GM23338 (cell line): Measurements from ENCODE around the gene CCNB1IP1. TPM values are rescaled to one million over a fixed set of nuclear protein-coding genes. Genes with fewer than 3 reads are reported as not detected.

ENCODE experiments used
- ATAC-seq: fragments of 200-7000 bp; cut with Tn5 transposase; 3 replicates; pipeline ENCODE4 v1.9.1; 2020
- DNase-seq: peaks from one replicate; pipeline ENCODE4 v3.0.0-alpha.2; 2015; ENCODE audit warnings: low spot score
- H2AFZ ChIP-seq: fragments of 200-600 bp; sonication (generic); 2 replicates; pipeline ENCODE4 v1.8.0; 2016; ENCODE audit warnings: antibody characterized with exemption, mild to moderate bottlenecking, moderate library complexity
- H3F3A ChIP-seq: fragments of 200-600 bp; sonication (generic); replicated peaks from 2 replicates; pipeline ENCODE4 v1.8.0; 2017; ENCODE audit warnings: antibody characterized with exemption, mixed run types, low read depth
- H3K27ac ChIP-seq: fragments of 200-600 bp; sonication (generic); 2 replicates; pipeline ENCODE4 v1.6.1; 2016; ENCODE audit warnings: low read depth
- H3K27me3 ChIP-seq: fragments of 200-600 bp; sonication (generic); 2 replicates; pipeline ENCODE4 v1.8.0; 2016; ENCODE audit warnings: mild to moderate bottlenecking, mixed run types, moderate library complexity; ENCODE audit not compliant: insufficient read depth
- H3K36me3 ChIP-seq: fragments of 200-600 bp; sonication (generic); 2 replicates; pipeline ENCODE4 v1.8.0; 2016; ENCODE audit warnings: mild to moderate bottlenecking; ENCODE audit not compliant: insufficient read depth
- H3K4me1 ChIP-seq: fragments of 200-600 bp; sonication (generic); 2 replicates; pipeline ENCODE4 v1.8.0; 2016; ENCODE audit warnings: mild to moderate bottlenecking, moderate library complexity; ENCODE audit not compliant: insufficient read depth
- H3K4me2 ChIP-seq: fragments of 200-600 bp; sonication (generic); 2 replicates; pipeline ENCODE4 v1.7.1; 2017; ENCODE audit warnings: mixed run types
- H3K4me3 ChIP-seq: fragments of 200-600 bp; sonication (generic); 2 replicates; pipeline ENCODE4 v1.6.1; 2016; ENCODE audit warnings: mixed run types
- H3K79me2 ChIP-seq: fragments of 200-600 bp; sonication (generic); replicated peaks from 2 replicates; pipeline ENCODE4 v1.8.0; 2017; ENCODE audit warnings: mild to moderate bottlenecking; ENCODE audit not compliant: insufficient read depth
- H3K9me2 ChIP-seq: fragments of 200-600 bp; sonication (generic); 2 replicates; pipeline ENCODE4 v1.8.0; 2017; ENCODE audit not compliant: insufficient read depth
- H4K20me1 ChIP-seq: fragments of 200-600 bp; sonication (generic); replicated peaks from 2 replicates; pipeline ENCODE4 v1.8.0; 2017; ENCODE audit warnings: mild to moderate bottlenecking; ENCODE audit not compliant: insufficient read depth
- H3K27ac Mint-ChIP-seq: 2 replicates; pipeline ENCODE4 v1.8.0; 2020; ENCODE audit warnings: inconsistent platforms, mild to moderate bottlenecking, moderate library complexity, mixed read lengths
- H3K27me3 Mint-ChIP-seq: 3 replicates; pipeline ENCODE4 v1.8.0; 2022; ENCODE audit warnings: low read depth, mild to moderate bottlenecking, moderate library complexity, mixed read lengths, inconsistent platforms; ENCODE audit not compliant: insufficient read depth, poor library complexity
- H3K36me3 Mint-ChIP-seq: 3 replicates; pipeline ENCODE4 v1.8.0; 2021; ENCODE audit warnings: low read depth, mild to moderate bottlenecking, inconsistent platforms, moderate library complexity, mixed read lengths
- H3K4me1 Mint-ChIP-seq: 3 replicates; pipeline ENCODE4 v1.8.0; 2020; ENCODE audit warnings: mild to moderate bottlenecking, inconsistent platforms, mixed read lengths
- H3K4me3 Mint-ChIP-seq: 3 replicates; pipeline ENCODE4 v1.8.0; 2021; ENCODE audit warnings: moderate library complexity, mild to moderate bottlenecking, inconsistent platforms, mixed read lengths
- H3K9me3 Mint-ChIP-seq: 3 replicates; pipeline ENCODE4 v1.8.0; 2020; ENCODE audit warnings: moderate library complexity, mild to moderate bottlenecking, inconsistent platforms, mixed read lengths
- CREB1 ChIP-seq: fragments of 250-450 bp; sonication (Bioruptor Pico); IDR thresholded peaks from 2 replicates; pipeline ENCODE4 v1.5.0; 2020; ENCODE audit warnings: low read depth, mild to moderate bottlenecking, moderate library complexity
- CTCF ChIP-seq, 2 experiments: fragments of 200-600 bp in 1 of 2; sonication (generic) in 1 of 2; conservative IDR thresholded peaks; 2 replicates each; pipeline versions ENCODE4 v1.5.1 to v1.6.1; 2016 to 2017; ENCODE audit warnings: antibody characterized with exemption in 2 of 2, low read depth in 2 of 2, mild to moderate bottlenecking in 2 of 2, moderate library complexity in 1 of 2
- ETS1 ChIP-seq: IDR thresholded peaks from 2 replicates; pipeline ENCODE4 v1.6.1; 2016; ENCODE audit warnings: antibody characterized with exemption
- EZH2 ChIP-seq: fragments of 200-600 bp; sonication (generic); IDR thresholded peaks from one replicate; pipeline ENCODE4 v1.8.0; 2017; ENCODE audit warnings: antibody characterized with exemption, mild to moderate bottlenecking, low read depth; ENCODE audit not compliant: unreplicated experiment
- EZH2phosphoT487 ChIP-seq: fragments of 200-600 bp; sonication (generic); IDR thresholded peaks from one replicate; pipeline ENCODE4 v1.8.1; 2018; ENCODE audit warnings: antibody characterized with exemption; ENCODE audit not compliant: unreplicated experiment
- JUNB ChIP-seq: IDR thresholded peaks from one replicate; pipeline ENCODE4 v1.6.1; 2016; ENCODE audit warnings: antibody characterized with exemption; ENCODE audit not compliant: unreplicated experiment
- NANOG ChIP-seq: IDR thresholded peaks from 2 replicates; pipeline ENCODE4 v1.6.1; 2016; ENCODE audit warnings: antibody characterized with exemption, borderline replicate concordance
- POLR2AphosphoS5 ChIP-seq: IDR thresholded peaks from 2 replicates; pipeline ENCODE4 v1.6.1; 2016; ENCODE audit warnings: antibody characterized with exemption, low read depth
- REST ChIP-seq: IDR thresholded peaks from one replicate; pipeline ENCODE4 v1.6.1; 2018; ENCODE audit warnings: antibody characterized with exemption; ENCODE audit not compliant: unreplicated experiment
- STAT1 ChIP-seq: IDR thresholded peaks from one replicate; pipeline ENCODE4 v1.6.1; 2016; ENCODE audit warnings: antibody characterized with exemption; ENCODE audit not compliant: unreplicated experiment
- ZNF114 ChIP-seq: fragments of 250-450 bp; sonication (Bioruptor Pico); IDR thresholded peaks from 2 replicates; pipeline ENCODE4 v1.5.0; 2020; ENCODE audit warnings: mild to moderate bottlenecking, moderate library complexity
- ZNF331 ChIP-seq: fragments of 250-450 bp; sonication (Bioruptor Pico); IDR thresholded peaks from 2 replicates; pipeline ENCODE4 v1.5.0; 2020; ENCODE audit warnings: low read depth, mild to moderate bottlenecking, moderate library complexity
- polyA plus RNA-seq: library from polyadenylated mRNA; unstranded; fragments of >200 nt; fragmentation: Nextera tagmentation; extraction: Ambion mirVana; gene quantifications from 2 replicates; pipeline ENCODE4 v1.2.1, GENCODE V29; 2016
- total RNA-seq: library from RNA; depleted of rRNA; stranded (reverse); fragments of >200 nt; shearing (Covaris generic); gene quantifications from 2 replicates; pipeline ENCODE4 v1.2.3, GENCODE V29; 2014
- TF ChIP-seq, protein P1 (sequence below): fragments of 250-450 bp; sonication (Bioruptor Pico); IDR thresholded peaks from 2 replicates; pipeline ENCODE4 v1.5.0; 2020; ENCODE audit warnings: mild to moderate bottlenecking, moderate library complexity

The CCNB1IP1 gene
- total and polyA plus RNA-seq, 2 experiments from 2014 or later = 108 to 254 TPM

DNA sequence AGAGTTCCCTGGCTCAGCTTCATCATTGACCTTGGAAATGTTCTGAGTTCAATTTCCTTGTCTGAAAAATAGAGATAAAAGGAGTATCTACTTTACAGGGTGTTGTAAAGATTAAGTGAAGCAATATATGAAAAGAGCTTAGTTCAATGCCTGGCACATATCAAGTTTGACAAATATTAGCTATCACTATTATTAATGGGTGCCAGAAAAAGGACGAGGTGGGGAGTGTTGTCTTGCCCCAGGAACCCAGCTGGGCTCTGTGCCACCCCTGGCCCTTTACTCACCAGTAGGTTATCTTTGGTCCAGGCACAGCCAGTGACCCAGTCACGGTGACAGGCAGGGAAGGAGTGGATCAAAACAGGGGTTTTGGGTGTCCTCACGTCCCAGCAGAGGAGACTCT lies 42.4 kb upstream of the CCNB1IP1 start:
- Mint-ChIP-seq H3K4me1 (no peaks in the 10 kb centered on the region), H3K4me3 (no peak overlapping the region), H3K9me3 (no peaks in the 10 kb centered on the region), H3K27ac (no peak overlapping the region), H3K27me3 (peaks cover 3% of the 10 kb centered on the region), H3K36me3 (peaks cover 47% of the 10 kb centered on the region)
- Histone ChIP-seq H3K79me2 (no peaks in the 10 kb centered on the region), H3K27ac (no peak overlapping the region), H3F3A (no peaks in the 10 kb centered on the region), H3K4me3 (no peak overlapping the region), H3K36me3 (peaks cover 14% of the 10 kb centered on the region; the same call in 1 of the 2 replicates), H3K9me2 (no peaks in the 10 kb centered on the region), H3K4me2 (no peak overlapping the region), H3K4me1 (no peaks in the 10 kb centered on the region), H3K27me3 (no peaks in the 10 kb centered on the region), H4K20me1 (no peaks in the 10 kb centered on the region; the same call in 1 of the 2 replicates), H2AFZ (no peak overlapping the region)
- TF ChIP-seq REST (no peak), CTCF (conservative IDR thresholded peaks at IDR 0.05; ENCODE audit: low read depth in 2 of 2) (no peak), EZH2 (no peak), STAT1 (no peak), NANOG (no peak), POLR2AphosphoS5 (no peak), EZH2phosphoT487 (no peak), JUNB (no peak), CREB1 (CRISPR knock-in tag) (no peak), ETS1 (no peak), ZNF331 (CRISPR knock-in tag) (no peak), ZNF114 (no peak)
- TF ChIP-seq, protein P1, sequence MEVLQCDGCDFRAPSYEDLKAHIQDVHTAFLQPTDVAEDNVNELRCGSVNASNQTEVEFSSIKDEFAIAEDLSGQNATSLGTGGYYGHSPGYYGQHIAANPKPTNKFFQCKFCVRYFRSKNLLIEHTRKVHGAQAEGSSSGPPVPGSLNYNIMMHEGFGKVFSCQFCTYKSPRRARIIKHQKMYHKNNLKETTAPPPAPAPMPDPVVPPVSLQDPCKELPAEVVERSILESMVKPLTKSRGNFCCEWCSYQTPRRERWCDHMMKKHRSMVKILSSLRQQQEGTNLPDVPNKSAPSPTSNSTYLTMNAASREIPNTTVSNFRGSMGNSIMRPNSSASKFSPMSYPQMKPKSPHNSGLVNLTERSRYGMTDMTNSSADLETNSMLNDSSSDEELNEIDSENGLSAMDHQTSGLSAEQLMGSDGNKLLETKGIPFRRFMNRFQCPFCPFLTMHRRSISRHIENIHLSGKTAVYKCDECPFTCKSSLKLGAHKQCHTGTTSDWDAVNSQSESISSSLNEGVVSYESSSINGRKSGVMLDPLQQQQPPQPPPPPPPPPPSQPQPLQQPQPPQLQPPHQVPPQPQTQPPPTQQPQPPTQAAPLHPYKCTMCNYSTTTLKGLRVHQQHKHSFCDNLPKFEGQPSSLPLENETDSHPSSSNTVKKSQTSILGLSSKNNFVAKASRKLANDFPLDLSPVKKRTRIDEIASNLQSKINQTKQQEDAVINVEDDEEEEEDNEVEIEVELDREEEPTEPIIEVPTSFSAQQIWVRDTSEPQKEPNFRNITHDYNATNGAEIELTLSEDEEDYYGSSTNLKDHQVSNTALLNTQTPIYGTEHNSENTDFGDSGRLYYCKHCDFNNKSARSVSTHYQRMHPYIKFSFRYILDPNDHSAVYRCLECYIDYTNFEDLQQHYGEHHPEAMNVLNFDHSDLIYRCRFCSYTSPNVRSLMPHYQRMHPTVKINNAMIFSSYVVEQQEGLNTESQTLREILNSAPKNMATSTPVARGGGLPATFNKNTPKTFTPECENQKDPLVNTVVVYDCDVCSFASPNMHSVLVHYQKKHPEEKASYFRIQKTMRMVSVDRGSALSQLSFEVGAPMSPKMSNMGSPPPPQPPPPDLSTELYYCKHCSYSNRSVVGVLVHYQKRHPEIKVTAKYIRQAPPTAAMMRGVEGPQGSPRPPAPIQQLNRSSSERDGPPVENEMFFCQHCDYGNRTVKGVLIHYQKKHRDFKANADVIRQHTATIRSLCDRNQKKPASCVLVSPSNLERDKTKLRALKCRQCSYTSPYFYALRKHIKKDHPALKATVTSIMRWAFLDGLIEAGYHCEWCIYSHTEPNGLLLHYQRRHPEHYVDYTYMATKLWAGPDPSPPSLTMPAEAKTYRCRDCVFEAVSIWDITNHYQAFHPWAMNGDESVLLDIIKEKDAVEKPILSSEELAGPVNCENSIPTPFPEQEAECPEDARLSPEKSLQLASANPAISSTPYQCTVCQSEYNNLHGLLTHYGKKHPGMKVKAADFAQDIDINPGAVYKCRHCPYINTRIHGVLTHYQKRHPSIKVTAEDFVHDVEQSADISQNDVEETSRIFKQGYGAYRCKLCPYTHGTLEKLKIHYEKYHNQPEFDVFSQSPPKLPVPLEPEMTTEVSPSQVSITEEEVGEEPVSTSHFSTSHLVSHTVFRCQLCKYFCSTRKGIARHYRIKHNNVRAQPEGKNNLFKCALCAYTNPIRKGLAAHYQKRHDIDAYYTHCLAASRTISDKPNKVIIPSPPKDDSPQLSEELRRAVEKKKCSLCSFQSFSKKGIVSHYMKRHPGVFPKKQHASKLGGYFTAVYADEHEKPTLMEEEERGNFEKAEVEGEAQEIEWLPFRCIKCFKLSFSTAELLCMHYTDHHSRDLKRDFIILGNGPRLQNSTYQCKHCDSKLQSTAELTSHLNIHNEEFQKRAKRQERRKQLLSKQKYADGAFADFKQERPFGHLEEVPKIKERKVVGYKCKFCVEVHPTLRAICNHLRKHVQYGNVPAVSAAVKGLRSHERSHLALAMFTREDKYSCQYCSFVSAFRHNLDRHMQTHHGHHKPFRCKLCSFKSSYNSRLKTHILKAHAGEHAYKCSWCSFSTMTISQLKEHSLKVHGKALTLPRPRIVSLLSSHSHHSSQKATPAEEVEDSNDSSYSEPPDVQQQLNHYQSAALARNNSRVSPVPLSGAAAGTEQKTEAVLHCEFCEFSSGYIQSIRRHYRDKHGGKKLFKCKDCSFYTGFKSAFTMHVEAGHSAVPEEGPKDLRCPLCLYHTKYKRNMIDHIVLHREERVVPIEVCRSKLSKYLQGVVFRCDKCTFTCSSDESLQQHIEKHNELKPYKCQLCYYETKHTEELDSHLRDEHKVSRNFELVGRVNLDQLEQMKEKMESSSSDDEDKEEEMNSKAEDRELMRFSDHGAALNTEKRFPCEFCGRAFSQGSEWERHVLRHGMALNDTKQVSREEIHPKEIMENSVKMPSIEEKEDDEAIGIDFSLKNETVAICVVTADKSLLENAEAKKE = no peak
- DNase-seq = no peak
- ATAC-seq = no peak
